ENCODE data around the gene CASK.
A peak's percentile ranks its signal among the peaks of the same experiment; 100 is the strongest.

Gene CASK

GRCh38 chrX:41923211-41923977 is at the start of gene CASK:
Gene CASK, minus strand, starts transcription at chrX:41923554. Its CDS starts 566 bp downstream, at chrX:41922988.
- DNase-seq = peak; percentile 37

DNA sequence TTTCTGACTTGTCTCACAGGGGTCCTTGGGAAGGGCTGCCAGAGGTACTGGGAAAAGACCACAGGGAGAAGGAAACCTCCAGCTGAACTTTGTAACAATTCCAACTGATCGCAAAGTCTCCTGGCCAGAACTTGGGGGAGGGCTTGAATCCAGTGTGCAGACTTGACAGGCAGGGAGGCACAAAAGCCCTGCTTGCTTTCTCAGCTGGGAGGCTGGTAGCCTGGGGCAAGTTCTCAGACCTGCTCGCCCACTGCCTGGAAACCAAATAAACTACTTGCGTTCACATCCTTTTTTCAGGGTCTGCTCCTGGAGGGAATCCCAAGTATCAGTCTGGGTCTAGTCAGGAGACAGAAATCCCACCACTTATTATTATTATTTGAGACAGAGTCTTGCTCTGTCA is 48.0 kb upstream of the CASK start:
- no peak for DNase-seq

GRCh38 chrX:41970419-41970818 is 47.1 kb upstream of the CASK start:
- no peak for DNase-seq

GRCh38 chrX:41963348-41963747 is 40.0 kb upstream of the CASK start:
- no peak for DNase-seq

- no peak for DNase-seq
These were observed 36.8 kb upstream of the CASK start for GRCh38 chrX:41960142-41960541.

- DNase-seq = no peak
These were observed 35.5 kb upstream of the CASK start for GRCh38 chrX:41958861-41959260.

DNA sequence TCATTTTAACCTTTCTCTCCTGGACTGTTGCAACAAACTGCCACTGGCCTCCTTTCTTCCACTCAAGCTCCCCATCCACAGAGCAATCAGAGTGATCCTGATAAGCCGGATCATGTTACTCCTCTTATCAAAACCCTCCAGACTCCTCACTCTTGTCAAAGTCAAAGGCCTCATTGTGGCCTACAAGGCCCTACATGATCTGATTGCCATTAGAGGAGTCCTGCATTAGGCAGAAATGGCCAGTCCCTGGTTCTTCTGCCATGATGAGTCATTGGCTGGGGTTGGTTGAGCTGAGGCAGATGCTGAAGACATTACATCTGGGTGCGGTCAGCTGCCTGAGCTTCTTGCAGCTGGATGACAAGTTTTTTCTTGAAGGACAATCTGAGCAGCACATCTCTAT is 32.7 kb upstream of the CASK start:
- no peak for DNase-seq

- no peak for DNase-seq
These were observed 28.7 kb upstream of the CASK start for GRCh38 chrX:41952102-41952501.

DNA sequence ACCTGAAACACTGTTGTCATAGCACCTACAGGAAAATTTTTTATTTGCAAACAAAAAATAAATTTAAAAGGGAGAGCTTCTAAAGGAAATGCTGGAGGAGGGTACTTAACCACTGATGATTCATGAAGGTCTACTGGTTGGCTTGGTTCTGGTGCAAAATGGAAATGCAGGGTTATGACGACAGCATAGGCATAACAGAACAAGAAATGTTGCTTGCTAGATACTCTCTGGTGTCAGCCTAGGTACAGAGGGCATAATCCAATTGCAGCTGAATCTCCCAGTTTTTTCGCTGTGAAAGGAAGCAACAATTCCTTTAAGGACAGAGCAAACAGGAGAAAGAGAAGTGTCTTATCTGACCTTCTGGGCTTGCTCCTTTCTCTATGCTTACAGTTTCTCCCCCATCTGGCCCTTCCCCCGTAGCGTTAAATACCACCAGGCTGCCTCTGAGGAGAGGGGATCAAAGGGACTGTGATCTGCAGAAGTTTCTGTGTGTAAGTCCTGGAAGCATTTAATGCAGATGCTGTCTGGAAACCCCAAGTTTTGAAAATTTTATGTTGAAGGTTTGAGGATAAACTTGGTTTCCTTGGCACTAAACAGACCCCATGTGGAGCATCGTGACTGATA is 23.7 kb upstream of the CASK start:
- no peak for DNase-seq

GRCh38 chrX:41946235-41946634 is 22.9 kb upstream of the CASK start:
- no peak for DNase-seq

GRCh38 chrX:41935832-41936231 is 12.5 kb upstream of the CASK start:
- DNase-seq = no peak

DNA sequence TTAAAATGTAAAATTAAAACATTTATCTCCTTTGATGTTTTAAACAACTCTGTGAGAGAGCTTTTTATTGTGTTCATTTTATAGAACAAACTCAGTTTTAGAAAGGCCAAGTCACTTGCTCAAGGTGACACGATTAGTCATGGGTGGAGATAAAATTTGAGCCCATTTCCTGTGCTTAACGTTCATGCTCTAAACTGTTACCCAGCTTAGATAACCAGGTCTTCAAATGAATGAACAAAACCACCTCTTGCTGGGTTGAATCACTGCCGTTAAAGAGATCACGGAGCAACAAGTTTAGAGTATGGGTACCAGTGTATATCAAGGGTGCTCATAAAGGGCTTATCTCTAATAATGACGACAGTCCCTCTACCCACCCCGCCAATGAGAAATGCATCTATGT is 10.2 kb upstream of the CASK start:
- no peak for DNase-seq

DNA sequence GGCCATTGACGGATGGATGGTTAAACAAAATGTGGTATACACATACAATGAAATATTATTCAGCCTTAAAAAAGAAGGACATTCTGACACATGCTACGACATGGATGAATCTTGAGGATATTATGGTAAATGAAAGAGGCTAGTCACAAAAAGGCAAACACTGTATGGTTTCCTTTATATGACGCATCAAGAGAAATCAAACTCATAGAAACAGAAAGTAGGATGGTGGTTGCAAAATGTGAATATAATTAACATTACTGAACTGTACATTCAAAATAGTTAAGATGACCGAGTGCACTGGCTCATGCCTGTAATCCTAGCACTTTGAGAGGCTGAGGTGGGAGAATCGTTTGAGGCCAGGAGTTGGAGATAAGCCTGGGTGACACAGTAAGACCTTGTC is 9.5 kb upstream of the CASK start:
- DNase-seq = no peak

DNA sequence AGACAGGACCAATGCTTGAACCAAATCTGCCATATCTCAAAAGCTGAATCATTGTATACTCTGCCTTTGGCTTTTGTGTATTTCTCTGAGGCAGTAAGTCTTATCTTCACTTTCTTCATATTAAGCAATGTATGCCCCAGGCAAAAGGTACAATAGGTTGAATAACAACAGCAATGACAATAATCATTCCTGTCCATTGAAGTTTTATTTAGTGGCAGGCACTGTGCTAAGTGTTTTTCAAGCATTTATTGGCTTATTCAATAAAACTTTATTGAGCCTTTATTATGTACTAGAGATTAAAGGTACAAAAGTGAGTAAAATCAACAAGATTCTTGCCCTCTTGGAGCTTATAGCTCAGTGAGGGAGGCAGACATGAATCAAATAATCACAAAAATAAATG is 8.2 kb upstream of the CASK start:
- DNase-seq = no peak

- DNase-seq = peak; percentile 6
These were observed 777 bp upstream of the CASK start for GRCh38 chrX:41923978-41924683.

DNA sequence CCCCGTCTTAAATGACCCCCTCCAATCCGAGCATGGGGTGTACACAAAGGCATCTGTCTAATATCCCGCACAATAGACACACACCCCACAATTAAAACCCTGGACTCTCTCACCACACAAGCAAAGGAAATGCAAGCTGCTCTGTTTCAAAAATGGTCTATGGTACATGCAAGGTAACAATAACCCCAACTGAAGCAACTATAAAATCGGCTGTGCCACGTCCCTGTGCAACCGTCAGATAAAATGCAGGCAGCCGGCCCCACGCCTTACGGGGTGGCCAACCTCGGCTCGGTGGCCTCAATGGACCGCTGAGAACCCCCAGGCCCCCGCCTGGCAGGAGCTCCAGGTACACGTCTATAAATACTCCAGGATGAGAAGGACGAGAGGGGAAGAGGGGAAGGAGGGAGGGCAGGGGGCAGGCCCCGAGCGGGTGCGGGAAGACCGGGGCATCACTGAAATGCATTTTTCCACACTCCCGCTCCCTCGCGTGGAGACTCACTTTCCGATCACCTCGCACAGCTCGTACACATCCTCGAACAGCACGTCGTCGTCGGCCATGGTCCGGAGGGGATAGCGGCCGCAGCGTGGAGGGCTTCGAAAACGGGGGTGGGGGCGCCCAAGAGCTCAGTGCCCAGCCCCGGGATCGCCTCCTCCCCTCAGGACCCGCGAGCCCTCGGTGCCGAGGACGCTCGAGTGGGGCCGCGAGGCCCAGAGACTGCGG is 763 bp downstream of the CASK start:
- no peak for DNase-seq

DNA sequence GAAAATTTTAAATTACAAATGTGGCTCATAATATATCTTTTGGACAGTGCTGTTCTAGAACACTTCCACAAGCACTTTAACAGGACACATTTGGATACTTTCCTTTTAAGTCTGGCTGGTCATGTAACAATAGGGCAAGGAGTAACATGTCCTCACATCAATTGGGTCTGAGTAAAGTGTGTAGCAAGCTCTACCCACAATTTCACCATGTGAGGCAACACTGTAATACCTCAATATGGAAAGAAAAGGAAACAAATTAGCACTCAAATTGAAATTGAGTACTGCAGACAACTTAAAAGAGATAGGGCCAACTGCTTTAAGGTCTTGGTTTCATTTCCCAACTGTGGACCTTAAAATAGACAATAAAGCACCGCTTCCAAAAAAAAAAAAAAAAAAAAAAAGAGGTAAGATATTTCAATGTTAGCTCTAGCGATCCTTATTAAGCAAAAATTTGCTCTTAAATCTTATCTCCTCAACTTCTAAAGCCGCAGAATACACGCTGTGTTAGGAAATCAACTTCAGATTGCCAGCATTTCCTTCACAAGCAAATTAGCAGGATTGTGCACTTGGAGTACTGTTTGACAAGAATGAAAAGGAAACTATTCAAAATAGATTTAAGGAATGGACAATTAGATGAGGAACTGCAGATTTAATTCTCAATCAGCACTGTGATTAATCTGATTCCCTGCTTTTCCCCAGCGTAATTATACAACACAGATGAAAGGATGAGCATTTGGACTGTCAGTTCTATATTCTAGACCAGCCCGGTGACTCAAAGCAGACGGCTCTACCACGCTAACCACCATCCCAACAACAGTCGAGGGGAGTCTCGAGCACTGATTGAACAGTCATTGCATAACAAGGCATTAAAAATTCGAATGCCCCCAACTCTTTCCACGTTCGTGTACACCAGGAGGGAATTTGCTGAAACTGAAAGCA is 1.6 kb downstream of the CASK start:
- no peak for DNase-seq

DNA sequence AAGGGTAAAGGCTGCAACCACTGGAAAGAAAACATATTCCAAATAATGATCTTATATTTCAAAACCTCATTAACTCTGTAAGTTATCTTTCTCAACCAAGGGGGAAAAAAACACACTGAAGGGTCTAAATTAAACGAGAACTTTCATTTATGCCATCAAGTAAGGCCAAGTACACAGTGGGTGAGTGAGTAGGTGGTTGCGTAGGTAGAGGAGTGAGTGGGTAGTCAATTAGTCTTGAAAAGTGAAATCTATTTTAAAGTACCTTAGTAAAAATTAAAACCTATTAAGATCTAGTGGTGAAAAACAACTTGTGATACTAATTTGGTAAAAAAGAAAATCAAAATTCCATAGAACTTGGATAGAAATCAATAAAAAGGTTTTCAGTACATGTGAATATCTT is 3.5 kb downstream of the CASK start:
- no peak for DNase-seq

- no peak for DNase-seq
These were observed 5.8 kb downstream of the CASK start for GRCh38 chrX:41917517-41917916.

DNA sequence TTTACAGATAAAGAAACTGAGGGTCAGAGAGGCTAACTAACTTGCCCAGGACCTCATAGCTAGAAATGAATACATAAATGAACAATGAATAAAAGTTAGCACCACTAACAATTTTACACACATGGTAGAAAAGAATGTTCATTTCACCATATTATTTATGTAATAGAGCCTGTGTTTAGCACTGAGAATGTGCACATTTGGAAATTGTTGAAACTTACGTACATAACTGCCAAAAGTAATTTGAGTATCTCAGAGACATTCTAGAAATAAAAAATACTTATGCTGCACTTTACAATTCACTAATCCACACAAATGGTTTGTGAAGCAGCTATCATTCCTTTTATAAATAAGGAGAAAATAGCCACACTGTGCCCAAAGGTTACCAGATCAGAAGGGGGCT is 9.9 kb downstream of the CASK start:
- no peak for DNase-seq

- no peak for DNase-seq
These were observed 10.4 kb downstream of the CASK start for GRCh38 chrX:41912923-41913322.

- no peak for DNase-seq
These were observed 14.3 kb downstream of the CASK start for GRCh38 chrX:41909068-41909467.
